Measurements from ENCODE around the gene OR2Y1.
"Not testable (repeated sequence)": the region's sequence is repeated elsewhere in the genome, so short reads cannot be mapped to it uniquely, and the experiment has no call there.

Gene OR2Y1

GRCh38 chr5:180739958-180740357 is at the start of gene OR2Y1:
Gene OR2Y1, minus strand, starts transcription at chr5:180740058. Its CDS starts 0 bp downstream, at chr5:180740058.
- no peak for DNase-seq (ENCODE audit: low read depth, low spot score)

- DNase-seq (ENCODE audit: low read depth, low spot score): not testable (repeated sequence)
Observed at GRCh38 chr5:180788651-180789410, 49.0 kb upstream of the OR2Y1 start.

GRCh38 chr5:180787711-180788431 is 48.0 kb upstream of the OR2Y1 start:
- no peak for DNase-seq (ENCODE audit: low read depth, low spot score)

DNA sequence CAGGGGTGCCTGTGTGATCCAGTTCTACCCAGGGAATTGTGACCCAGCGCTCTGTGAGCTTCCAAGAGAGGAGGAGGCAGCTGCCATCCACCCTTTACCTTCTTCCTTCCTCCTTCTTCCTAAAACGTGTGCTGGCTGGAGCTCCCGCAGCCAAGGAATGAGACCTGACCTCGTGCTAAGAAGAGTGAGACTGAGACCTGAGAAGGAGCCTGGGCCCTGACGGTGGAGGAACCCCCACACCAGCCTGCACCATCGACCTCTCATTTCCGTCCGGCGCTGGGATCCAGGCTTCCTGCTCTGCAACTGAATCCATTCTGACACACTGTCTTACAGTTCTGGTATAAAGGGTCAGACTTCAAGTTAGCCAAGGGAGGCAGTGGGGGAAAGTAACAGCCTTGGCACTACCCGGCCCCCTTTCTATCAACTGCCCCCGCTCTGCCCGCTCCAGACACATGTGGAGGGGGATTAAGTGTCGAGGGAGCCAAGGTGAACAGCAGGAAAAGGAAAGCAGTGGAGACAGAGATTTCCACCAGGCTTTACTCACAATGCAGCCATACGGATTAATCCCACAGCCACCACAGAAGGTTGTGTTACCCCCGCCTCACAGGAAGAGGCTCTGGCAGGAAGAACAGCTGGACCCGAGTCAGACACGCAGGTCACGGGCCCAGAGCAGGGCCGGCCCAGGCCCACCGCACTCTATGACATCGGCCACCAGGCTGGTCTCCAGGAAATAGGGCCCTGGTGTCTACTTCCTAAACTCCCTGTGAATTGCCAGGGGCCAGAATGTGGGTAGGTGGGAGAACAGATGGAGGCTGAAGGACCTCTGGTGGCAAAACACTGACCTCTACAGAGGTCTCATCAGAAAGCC is 46.9 kb upstream of the OR2Y1 start:
- no peak for DNase-seq (ENCODE audit: low read depth, low spot score)

DNA sequence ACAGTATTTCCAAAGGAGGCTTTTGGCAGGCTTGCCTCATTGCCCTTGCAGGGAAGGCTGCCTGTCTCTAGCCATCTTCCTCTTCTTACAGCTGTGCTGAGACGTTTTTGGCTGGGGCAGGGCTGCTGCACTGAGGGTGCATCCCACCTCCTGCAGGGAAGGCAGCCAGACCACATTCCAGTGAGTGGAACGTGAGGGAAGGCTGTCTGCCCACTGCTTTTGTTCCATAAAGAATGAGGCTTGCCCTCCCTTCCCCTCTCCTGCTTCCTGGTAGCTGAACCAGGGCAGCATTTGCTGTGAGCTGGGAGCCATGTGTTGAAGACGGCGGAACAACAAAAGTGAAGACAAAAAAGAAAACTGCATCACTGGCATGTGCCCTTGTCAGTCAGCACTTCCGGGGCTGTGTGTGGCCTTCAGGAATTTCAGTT is 46.0 kb upstream of the OR2Y1 start:
- no peak for DNase-seq (ENCODE audit: low read depth, low spot score)

DNA sequence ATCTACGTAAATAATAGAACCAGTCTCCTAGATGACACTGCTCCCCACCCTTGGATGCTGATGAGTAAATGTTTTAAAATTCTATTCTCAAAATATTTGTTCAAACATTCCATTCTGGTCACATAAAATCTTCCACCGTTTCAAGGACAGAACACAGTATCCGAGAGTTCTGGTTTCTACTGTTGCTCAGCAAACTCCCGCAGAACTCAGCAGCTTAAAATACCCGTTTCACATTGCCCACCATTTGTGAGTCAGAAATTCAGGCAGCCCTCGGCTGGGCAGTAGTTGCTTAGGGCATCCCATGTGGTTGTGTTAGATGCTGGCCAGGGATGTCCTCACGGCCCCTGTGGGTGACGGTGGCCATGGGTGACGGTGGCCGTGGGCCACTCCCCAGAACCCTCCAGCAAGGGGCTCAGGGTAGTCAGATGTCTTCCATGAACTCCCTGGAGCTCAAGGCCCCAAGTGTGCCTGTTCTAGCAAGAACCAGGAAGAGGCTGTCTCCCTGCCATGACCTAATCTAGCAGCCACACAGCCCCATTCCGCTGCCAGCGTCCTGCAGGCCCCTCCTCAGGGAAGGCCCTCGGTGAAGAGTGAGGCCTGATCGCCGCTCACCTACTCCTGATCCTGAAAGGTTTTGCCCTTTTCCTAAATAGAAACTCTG is 45.4 kb upstream of the OR2Y1 start:
- no peak for DNase-seq (ENCODE audit: low read depth, low spot score)

DNA sequence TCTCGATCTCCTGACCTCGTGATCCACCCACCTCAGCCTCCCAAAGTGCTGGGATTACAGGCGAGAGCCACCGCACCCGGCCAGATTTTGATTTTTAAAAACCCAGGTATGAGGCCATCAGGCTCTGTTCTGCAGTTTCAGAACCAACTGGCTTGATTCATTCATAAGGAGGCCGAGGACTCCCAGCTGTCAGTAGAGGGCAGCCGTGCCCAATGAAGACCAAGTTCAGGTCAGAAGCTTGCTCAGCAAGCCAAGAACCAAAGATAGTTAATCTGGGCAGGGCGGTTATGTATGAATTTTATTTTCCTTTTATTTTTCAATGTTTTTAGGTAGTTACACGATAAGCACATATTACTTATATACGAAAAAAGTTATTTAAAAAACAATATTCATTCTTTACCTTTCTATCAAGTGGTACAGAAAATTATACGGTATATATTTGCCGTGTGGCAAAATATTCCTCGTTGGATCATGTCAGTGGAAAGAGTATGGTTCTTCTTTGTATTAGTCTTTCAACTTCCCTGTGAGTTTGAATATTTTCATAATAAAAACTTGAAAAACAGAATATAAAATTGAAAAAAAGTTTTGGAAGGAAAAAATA is 44.7 kb upstream of the OR2Y1 start:
- peak; percentile 59 for DNase-seq (ENCODE audit: low read depth, low spot score)

DNA sequence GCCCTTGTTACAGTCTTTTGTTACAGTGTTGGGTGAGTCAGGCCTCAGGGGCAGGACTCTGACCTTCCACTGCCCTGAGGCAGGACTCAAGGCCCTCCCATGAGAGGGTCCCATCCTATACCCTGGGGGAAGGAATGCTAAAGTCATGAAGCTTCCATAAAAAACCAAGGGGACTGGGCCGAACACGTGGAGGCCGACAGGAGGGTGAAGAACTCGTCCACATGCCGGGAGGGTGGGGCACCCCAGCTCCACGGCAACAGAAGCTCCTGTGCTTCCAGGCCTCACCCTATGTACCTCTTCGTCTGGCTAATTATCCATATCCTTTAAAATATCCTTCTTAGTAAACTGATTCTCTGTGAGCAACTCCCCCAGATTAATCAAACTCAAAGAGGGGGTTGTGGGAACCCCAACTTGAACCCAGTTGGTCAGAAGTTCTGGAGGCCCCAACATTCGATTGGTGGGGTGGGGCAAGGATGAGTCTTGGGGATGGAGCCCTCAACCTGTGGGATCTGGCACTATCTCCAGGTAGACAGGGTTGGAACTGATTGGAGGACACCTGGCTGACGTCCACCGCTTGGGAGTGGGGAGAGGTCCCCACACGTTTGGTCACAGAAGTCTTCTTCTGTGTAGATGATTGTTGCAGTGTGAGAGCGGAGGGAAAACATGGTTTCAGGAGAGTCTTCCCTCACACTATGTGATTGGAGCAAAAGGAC is 43.6 kb upstream of the OR2Y1 start:
- DNase-seq (ENCODE audit: low read depth, low spot score): no peak

DNA sequence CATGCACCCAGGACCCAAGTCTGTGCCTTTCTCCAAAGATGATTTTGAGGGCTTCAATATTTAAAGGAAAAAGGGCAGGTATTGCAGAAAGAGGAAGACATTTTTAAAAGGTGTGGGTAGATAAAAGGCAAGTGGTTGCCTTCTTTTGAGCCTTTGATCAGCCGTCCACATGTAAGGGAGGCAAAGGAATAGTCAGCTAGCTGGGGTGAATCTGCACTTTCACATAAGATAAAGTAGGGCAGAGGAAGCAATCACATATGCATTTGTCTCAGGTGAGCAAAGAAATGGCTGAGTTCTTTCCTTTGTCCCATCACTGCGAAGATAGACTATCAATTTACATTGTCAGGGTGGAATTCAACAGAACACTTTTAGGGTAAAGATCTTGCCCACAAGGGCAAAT is 42.9 kb upstream of the OR2Y1 start:
- DNase-seq (ENCODE audit: low read depth, low spot score): no peak

GRCh38 chr5:180781900-180782326 is 42.1 kb upstream of the OR2Y1 start:
- not testable (repeated sequence) for DNase-seq (ENCODE audit: low read depth, low spot score)

DNA sequence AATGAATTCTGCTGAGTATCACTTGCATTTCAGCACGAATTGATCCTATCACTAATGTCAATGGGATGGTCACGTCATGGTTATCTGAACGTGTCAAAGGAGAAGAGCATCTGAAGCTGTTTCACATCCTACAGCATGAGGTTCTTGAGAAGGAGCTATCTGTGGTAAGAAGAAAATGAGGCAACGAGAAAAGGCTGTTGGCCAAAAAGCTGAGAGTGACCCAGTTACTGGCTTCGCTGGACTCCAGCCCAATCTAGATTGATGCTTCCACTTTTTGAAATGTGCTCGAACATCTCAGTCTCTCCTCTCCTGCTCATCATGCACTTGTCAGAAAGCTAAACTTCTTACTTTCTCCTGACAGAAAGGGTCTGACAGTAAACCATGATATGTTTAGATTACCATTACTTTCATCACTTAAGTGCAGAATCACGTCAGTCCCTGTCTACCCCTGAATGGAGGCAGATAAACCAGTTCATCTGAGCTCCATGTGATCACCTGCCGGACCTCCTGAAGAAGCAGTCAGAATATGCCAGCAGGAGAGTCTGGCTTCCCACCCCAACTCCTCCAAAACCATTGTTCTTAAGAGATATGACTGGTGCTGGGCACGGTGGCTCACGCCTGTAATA is 40.2 kb upstream of the OR2Y1 start:
- no peak for DNase-seq (ENCODE audit: low read depth, low spot score)

- no peak for DNase-seq (ENCODE audit: low read depth, low spot score)
Observed at GRCh38 chr5:180777475-180777874, 37.6 kb upstream of the OR2Y1 start.

GRCh38 chr5:180776376-180776775 is 36.5 kb upstream of the OR2Y1 start:
- no peak for DNase-seq (ENCODE audit: low read depth, low spot score)

DNA sequence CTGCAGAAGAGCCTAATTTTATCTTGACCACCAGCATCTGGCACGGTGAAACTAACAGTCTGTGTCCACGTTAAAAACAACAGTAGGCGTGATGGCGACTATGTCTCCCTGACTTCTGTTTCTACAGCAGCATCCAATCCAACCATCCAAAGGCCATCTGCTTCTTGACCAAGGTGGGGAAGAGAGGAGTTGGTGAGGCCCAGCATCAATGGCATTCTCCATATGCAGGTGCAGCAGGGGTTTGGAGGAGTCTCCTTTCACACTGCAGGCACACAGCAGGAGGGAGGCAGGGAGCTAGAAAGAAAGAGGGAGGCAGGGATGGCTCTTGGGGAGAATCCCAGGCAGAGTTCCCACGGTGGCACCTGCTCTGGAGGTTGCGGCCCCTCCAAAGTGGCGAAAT is 35.8 kb upstream of the OR2Y1 start:
- DNase-seq (ENCODE audit: low read depth, low spot score): no peak

DNA sequence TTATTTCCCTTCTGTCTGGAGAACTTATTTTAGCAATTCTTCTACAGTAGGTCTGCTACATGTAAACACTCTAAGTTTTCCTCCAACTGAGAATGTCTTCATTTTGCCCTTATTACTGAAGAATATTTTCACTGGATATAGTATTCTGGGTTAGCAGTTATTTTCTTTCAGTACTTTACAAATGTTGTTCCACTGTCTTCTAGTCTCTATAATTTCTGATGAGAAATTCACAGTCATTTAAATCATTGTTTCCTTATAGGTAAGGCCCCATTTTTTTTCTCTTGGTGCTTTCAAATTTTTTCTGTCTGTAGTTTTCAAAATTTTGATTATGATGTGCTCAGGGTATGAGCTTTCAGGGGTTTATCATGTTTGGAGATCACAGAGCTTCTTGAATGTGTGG is 32.0 kb upstream of the OR2Y1 start:
- DNase-seq (ENCODE audit: low read depth, low spot score): no peak

GRCh38 chr5:180769821-180770220 is 30.0 kb upstream of the OR2Y1 start:
- no peak for DNase-seq (ENCODE audit: low read depth, low spot score)

- DNase-seq (ENCODE audit: low read depth, low spot score): no peak
Observed at GRCh38 chr5:180755601-180756000, 15.7 kb upstream of the OR2Y1 start.

DNA sequence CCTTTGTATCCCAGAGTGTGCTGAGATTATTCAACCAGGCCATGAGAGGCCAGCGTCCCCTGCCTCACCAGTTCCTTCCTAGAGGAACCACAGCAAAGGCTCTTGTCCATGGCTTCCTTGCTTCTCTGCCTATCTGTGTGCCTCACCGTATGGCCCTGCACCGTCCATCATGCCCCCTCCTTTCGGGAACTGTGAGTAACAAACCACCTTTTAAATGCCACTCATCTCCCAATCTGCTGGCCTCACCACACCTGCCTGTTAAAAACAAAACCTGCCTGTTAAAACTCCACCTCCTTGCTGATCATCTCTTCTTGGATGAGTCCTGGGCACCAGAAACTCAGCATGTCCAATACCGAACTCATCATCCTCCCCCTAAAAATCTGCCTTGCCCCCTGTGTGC is 4.4 kb upstream of the OR2Y1 start:
- DNase-seq (ENCODE audit: low read depth, low spot score): no peak

DNA sequence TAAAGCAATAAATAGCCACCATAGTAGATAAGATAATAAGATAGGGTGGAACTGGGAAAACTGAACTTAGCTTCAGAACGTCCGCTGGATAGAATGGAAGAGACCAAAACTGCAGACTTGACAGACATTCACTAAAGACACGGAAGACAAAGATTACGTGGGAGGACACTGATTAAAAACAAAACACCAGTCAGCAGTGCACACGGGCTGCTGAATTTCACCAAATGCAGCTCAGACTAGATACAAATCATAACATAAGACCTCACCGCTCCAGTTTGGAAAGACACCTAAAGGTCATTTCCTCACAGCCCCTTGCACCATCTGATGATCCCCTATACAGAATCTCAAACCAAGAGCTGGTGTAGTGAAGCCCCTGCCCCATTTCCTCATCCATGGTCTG is 2.9 kb upstream of the OR2Y1 start:
- DNase-seq (ENCODE audit: low read depth, low spot score): no peak

DNA sequence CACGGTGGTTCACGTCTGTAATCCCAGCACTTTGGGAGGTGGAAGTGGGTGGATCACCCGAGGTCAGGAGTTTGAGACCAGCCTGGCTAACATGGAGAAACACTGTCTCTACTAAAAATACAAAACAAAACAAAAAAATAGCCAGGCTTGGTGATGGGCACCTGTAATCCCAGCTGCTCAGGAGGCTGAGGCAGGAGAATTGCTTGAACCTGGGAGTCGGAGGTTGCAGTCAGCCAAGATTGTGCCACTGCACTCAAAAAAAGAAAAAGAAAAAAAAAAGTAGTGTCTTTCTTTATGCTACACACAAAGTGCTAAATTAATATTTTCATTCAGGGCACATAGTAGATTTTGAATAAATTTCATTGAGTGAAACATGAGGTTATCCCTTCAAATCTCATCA is 1.1 kb upstream of the OR2Y1 start:
- DNase-seq (ENCODE audit: low read depth, low spot score): not testable (repeated sequence)

All from activated CD4-positive, CD25-positive, alpha-beta regulatory T cell treated with anti-CD3 and anti-CD28 coated beads, Interleukin-2, amount 50 U/mL, for 16 hours (primary cell).